Hepatocyte (in vitro differentiated cells): ENCODE results near the gene GPN2. TPM values are rescaled to one million over a fixed set of nuclear protein-coding genes. Genes with fewer than 3 reads are reported as not detected.
A peak's percentile ranks its signal among the peaks of the same experiment; 100 is the strongest.

Experiments used
- DNase-seq: peaks from one replicate; pipeline ENCODE4 v3.0.0-alpha.2; 2016; ENCODE audit warnings: low spot score
- H2AFZ ChIP-seq: fragments of 200-600 bp; sonication (generic); 2 replicates; pipeline ENCODE4 v1.6.0; 2016; ENCODE audit warnings: antibody characterized with exemption, mild to moderate bottlenecking
- H3K27ac ChIP-seq: fragments of 200-600 bp; sonication (generic); 2 replicates; pipeline ENCODE4 v1.5.1; 2016; ENCODE audit warnings: mild to moderate bottlenecking
- H3K27me3 ChIP-seq: fragments of 200-600 bp; sonication (generic); 2 replicates; pipeline ENCODE4 v1.6.1; 2016
- H3K36me3 ChIP-seq: fragments of 200-600 bp; sonication (generic); replicated peaks from 2 replicates; pipeline ENCODE4 v1.5.1; 2016; ENCODE audit warnings: low read depth; ENCODE audit not compliant: insufficient read depth
- H3K4me1 ChIP-seq: fragments of 200-600 bp; sonication (generic); 2 replicates; pipeline ENCODE4 v1.5.1; 2016; ENCODE audit warnings: mild to moderate bottlenecking, moderate library complexity; ENCODE audit not compliant: insufficient read depth
- H3K4me2 ChIP-seq: fragments of 200-600 bp; sonication (generic); 2 replicates; pipeline ENCODE4 v1.6.0; 2016
- H3K4me3 ChIP-seq: fragments of 200-600 bp; sonication (generic); 2 replicates; pipeline ENCODE4 v1.5.1; 2016; ENCODE audit warnings: mild to moderate bottlenecking
- H3K79me2 ChIP-seq: fragments of 200-600 bp; sonication (generic); 2 replicates; pipeline ENCODE4 v1.6.0; 2017; ENCODE audit warnings: mild to moderate bottlenecking
- H3K9me2 ChIP-seq: fragments of 200-600 bp; sonication (generic); replicated peaks from 2 replicates; pipeline ENCODE4 v1.6.0; 2017; ENCODE audit warnings: mild to moderate bottlenecking; ENCODE audit not compliant: insufficient read depth
- H3K9me3 ChIP-seq: fragments of 200-600 bp; sonication (generic); 2 replicates; pipeline ENCODE4 v1.5.1; 2016; ENCODE audit warnings: low read depth, mild to moderate bottlenecking
- H4K20me1 ChIP-seq: fragments of 200-600 bp; sonication (generic); 2 replicates; pipeline ENCODE4 v1.6.0; 2016; ENCODE audit warnings: mild to moderate bottlenecking; ENCODE audit not compliant: insufficient read depth, poor library complexity, severe bottlenecking
- EZH2 ChIP-seq: fragments of 200-600 bp; sonication (generic); IDR thresholded peaks from 2 replicates; pipeline ENCODE4 v1.6.1; 2016; ENCODE audit warnings: antibody characterized with exemption, mild to moderate bottlenecking, borderline replicate concordance
- EZH2phosphoT487 ChIP-seq: fragments of 200-600 bp; sonication (generic); IDR thresholded peaks from one replicate; pipeline ENCODE4 v1.6.1; 2018; ENCODE audit warnings: antibody characterized with exemption, mild to moderate bottlenecking, low read depth, moderate library complexity; ENCODE audit not compliant: unreplicated experiment, severe bottlenecking
- WGBS: methylation state at CpG from one replicate; pipeline ENCODE4 v1.1.6; 2016; ENCODE audit warnings: low lambda C conversion rate; ENCODE audit errors: missing lambda C conversion rate; 5-methylcytosine and 5-hydroxymethylcytosine counted together
- polyA plus RNA-seq: library from polyadenylated mRNA; unstranded; fragments of >200 nt; fragmentation: Nextera tagmentation; extraction: Ambion mirVana; gene quantifications from 2 replicates; pipeline ENCODE4 v1.2.1, GENCODE V29; 2016
- total RNA-seq: library from RNA; depleted of rRNA; stranded (reverse); fragments of >200 nt; gene quantifications from 2 replicates; pipeline ENCODE4 v1.2.3, GENCODE V29; 2014
- TF ChIP-seq, protein P1 (sequence below): fragments of 200-600 bp; sonication (generic); IDR thresholded peaks from 2 replicates; pipeline ENCODE4 v1.5.1; 2016; ENCODE audit warnings: antibody characterized with exemption, mild to moderate bottlenecking; ENCODE audit not compliant: poor library complexity

The GPN2 gene
- total and polyA plus RNA-seq, 2 experiments from 2014 or later: 12.6 to 37.9 TPM

DNA sequence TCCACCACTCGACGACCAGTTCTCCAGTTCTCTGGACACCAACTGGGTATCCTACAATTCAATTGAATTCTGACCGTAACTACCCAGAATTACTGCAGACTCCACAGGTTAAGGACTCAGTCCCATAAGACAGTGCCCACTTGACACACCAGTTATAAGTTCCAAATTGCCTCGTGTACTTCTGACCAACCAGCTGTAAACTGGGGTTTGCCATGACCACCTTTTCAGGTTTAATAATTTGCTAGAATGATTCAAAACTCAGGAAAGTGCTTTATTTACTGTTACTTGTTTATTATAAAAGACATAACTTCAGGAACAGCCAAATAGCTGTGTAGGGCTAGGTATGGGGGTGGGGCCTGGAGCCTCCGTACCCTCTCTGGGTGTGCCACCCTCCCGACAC lies 46.7 kb upstream of the GPN2 start:
- no peak overlapping the region for H3K4me2 ChIP-seq
- H3K4me1 ChIP-seq: no peaks in the 10 kb centered on the region
- H4K20me1 ChIP-seq: peaks cover 2% of the 10 kb centered on the region
- peaks cover 2% of the 10 kb centered on the region for H3K36me3 ChIP-seq
- no peak for DNase-seq
- H3K27ac ChIP-seq: no peak overlapping the region
- no peaks in the 10 kb centered on the region for H3K27me3 ChIP-seq
- no peak for TF ChIP-seq EZH2
- no peak for TF ChIP-seq EZH2phosphoT487
- TF ChIP-seq, protein P1, sequence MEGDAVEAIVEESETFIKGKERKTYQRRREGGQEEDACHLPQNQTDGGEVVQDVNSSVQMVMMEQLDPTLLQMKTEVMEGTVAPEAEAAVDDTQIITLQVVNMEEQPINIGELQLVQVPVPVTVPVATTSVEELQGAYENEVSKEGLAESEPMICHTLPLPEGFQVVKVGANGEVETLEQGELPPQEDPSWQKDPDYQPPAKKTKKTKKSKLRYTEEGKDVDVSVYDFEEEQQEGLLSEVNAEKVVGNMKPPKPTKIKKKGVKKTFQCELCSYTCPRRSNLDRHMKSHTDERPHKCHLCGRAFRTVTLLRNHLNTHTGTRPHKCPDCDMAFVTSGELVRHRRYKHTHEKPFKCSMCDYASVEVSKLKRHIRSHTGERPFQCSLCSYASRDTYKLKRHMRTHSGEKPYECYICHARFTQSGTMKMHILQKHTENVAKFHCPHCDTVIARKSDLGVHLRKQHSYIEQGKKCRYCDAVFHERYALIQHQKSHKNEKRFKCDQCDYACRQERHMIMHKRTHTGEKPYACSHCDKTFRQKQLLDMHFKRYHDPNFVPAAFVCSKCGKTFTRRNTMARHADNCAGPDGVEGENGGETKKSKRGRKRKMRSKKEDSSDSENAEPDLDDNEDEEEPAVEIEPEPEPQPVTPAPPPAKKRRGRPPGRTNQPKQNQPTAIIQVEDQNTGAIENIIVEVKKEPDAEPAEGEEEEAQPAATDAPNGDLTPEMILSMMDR: no peak
- H3K4me3 ChIP-seq: no peak overlapping the region
- no peaks in the 10 kb centered on the region for H3K9me3 ChIP-seq
- WGBS: 92% methylated on average over 6 of the region's 6 CpGs
- no peaks in the 10 kb centered on the region for H3K9me2 ChIP-seq
- H3K79me2 ChIP-seq: peaks cover 49% of the 10 kb centered on the region
- no peak overlapping the region for H2AFZ ChIP-seq

DNA sequence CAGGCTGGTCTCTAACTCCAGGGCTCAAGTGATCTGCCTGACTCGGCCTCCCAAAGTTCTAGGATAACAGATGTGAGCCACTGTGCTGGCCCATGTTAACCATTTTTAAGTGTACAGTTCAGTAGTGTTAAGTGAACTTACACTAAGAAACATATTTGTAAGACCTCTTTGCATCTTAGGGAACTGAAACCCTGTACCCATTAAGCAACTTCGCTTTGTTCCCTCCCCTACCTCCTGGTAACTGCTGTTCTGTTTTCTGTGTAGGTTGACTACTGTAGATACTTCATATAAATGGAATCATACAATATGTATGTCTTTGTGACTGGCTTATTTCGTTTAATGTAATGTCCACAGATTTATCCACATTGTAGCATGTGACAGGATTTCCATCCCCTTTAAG lies 42.4 kb upstream of the GPN2 start:
- H3K4me1 ChIP-seq: no peaks in the 10 kb centered on the region
- no peaks in the 10 kb centered on the region for H3K9me2 ChIP-seq
- 96% methylated on average over 3 of the region's 3 CpGs for WGBS
- H3K9me3 ChIP-seq: no peaks in the 10 kb centered on the region
- no peaks in the 10 kb centered on the region for H3K36me3 ChIP-seq
- H3K27me3 ChIP-seq: no peaks in the 10 kb centered on the region
- no peak overlapping the region for H3K4me3 ChIP-seq
- peaks cover 2% of the 10 kb centered on the region for H4K20me1 ChIP-seq
- H2AFZ ChIP-seq: no peak overlapping the region
- H3K27ac ChIP-seq: no peak overlapping the region
- TF ChIP-seq EZH2phosphoT487: no peak
- TF ChIP-seq EZH2: no peak
- TF ChIP-seq, protein P1: no peak
- H3K79me2 ChIP-seq: peaks cover 58% of the 10 kb centered on the region
- no peak overlapping the region for H3K4me2 ChIP-seq
- DNase-seq: no peak

DNA sequence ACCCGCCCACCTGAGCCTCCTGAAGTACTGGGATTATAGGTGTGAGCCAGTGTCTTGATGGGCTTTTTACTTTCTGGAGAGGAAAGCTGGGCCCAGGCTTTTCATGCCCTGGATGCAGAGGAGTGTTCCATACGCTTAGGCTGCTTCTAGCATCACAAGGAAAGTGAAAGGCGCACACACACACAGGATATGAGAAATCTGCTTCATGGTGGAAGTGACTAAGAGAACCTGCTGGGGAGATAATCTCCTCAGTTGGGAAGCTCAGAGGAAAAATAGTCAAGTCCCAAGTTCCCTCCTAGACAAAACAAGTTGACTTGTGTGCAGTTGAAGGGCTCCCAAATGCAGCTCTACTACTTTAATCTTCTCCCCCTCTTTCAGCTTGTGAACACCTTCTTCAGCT lies 33.6 kb upstream of the GPN2 start:
- no peak for TF ChIP-seq EZH2
- TF ChIP-seq, protein P1: no peak
- no peak for TF ChIP-seq EZH2phosphoT487
- H3K4me2 ChIP-seq: no peak overlapping the region

DNA sequence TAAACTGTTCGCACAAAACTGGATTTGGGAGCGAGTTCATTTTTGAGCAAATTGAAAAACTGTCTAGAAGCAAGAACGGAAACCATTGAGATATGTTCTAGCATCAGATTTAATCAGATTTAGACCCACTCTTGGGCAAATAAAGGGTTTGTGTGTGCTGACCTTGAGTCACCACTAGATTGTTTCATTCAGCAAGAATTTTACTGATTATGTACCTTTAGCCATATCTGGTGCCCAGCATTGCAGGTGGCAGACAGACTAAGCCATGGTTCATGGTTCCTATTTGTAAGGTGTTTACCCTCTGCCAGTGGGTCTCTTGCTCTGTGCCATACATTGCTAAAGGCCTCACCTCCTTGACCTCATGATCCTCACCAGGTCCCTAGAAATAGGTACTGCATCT lies 32.8 kb upstream of the GPN2 start:
- Histone ChIP-seq H3K9me3 (no peaks in the 10 kb centered on the region), H3K9me2 (no peaks in the 10 kb centered on the region), H3K79me2 (peaks cover 53% of the 10 kb centered on the region), H3K36me3 (no peaks in the 10 kb centered on the region), H3K27ac (peak overlapping the region; percentile 72), H3K4me1 (peaks cover 7% of the 10 kb centered on the region), H3K4me3 (peak overlapping the region; percentile 21), H2AFZ (no peak overlapping the region), H3K4me2 (peak overlapping the region; percentile 84), H3K27me3 (no peaks in the 10 kb centered on the region), H4K20me1 (no peaks in the 10 kb centered on the region)
- 94% methylated on average over 3 of the region's 3 CpGs for WGBS
- TF ChIP-seq EZH2phosphoT487 (no peak), EZH2 (no peak)
- TF ChIP-seq, protein P1: no peak
- DNase-seq: no peak

More for the DNA sequence above, 33.6 kb upstream of the GPN2 start:
- Histone ChIP-seq H4K20me1 (no peaks in the 10 kb centered on the region), H3K4me3 (no peak overlapping the region), H3K79me2 (peaks cover 61% of the 10 kb centered on the region), H3K36me3 (no peaks in the 10 kb centered on the region), H3K4me1 (peaks cover 7% of the 10 kb centered on the region), H3K27ac (no peak overlapping the region), H3K9me2 (no peaks in the 10 kb centered on the region), H3K9me3 (no peaks in the 10 kb centered on the region), H2AFZ (no peak overlapping the region), H3K27me3 (no peaks in the 10 kb centered on the region)
- no peak for DNase-seq
- 94% methylated on average over 3 of the region's 3 CpGs for WGBS
